RWPE1 (cell line): ENCODE data around the gene ZBTB45.

Source experiments
- CTCF ChIA-PET: fragments of 350-600 bp; sonication (Branson Sonifier 250); formaldehyde crosslinking; extraction: SDS; loops from one replicate; lab custom pipeline; 2021; lab: Yijun Ruan, JAX
- POLR2A ChIA-PET: fragments of 400-600 bp; formaldehyde crosslinking; extraction: SDS; loops from one replicate; lab custom pipeline; 2020; ENCODE audit warnings: antibody characterized with exemption; ENCODE audit not compliant: low non-redundant PET; lab: Yijun Ruan, JAX
- DNase-seq: peaks from one replicate; pipeline ENCODE4 v3.0.0; 2012; ENCODE audit warnings: low spot score
- H3K27ac ChIP-seq: fragments of 450-650 bp; 2 replicates; pipeline ENCODE4 v1.5.1; 2017
- CTCF ChIP-seq: fragments of 450-650 bp; conservative IDR thresholded peaks from 2 replicates; pipeline ENCODE4 v1.5.1; 2017; ENCODE audit warnings: low read depth, mild to moderate bottlenecking

ZBTB45 gene

GRCh38 chr19:58519355-58520256 lies at the start of gene ZBTB45:
TSS of gene ZBTB45 (minus strand) at chr19:58519810. CDS start at chr19:58517673, 2,137 bp downstream.
- CTCF ChIA-PET: interaction anchor here (0.6 to 2.2 kb wide), 17 partner anchors 10 to 1126 kb away, joined by 3 to 11 read pairs (median 4); partner anchors contain the start of genes CHMP2A and TRIM28
- H3K27ac ChIP-seq: peak within 1 kb of the TSS; percentile 98
- POLR2A ChIA-PET: interaction anchor here (0.5 to 2.1 kb wide), 8 partner anchors 25 to 1043 kb away, joined by 3 to 7 read pairs (median 3); partner anchors contain the start of genes CHMP2A, RNF225 and TRIM28
- DNase-seq: peak; percentile 88
- peak; percentile 73 for TF ChIP-seq CTCF

GRCh38 chr19:58568453-58569130 lies 49.0 kb upstream of the ZBTB45 start:
- TF ChIP-seq CTCF: no peak
- peak overlapping the region; percentile 21 for H3K27ac ChIP-seq
- CTCF ChIA-PET: no interaction called here
- POLR2A ChIA-PET: no interaction called here
- DNase-seq: no peak

GRCh38 chr19:58566989-58567388 lies 47.4 kb upstream of the ZBTB45 start:
- H3K27ac ChIP-seq: 0 out of 2 replicates have a peak overlapping the region, but pooled peaks have one; percentile 13
- no peak for DNase-seq
- ChIA-PET CTCF (no interaction called here), POLR2A (interaction anchor here (0.6 kb wide), 1 partner anchor 46 kb away, joined by 5 read pairs; no protein-coding TSS in a partner anchor)
- TF ChIP-seq CTCF: no peak

GRCh38 chr19:58563823-58564222 lies 44.2 kb upstream of the ZBTB45 start:
- POLR2A ChIA-PET: no interaction called here
- TF ChIP-seq CTCF: no peak
- no peak overlapping the region for H3K27ac ChIP-seq
- DNase-seq: no peak
- CTCF ChIA-PET: no interaction called here

- TF ChIP-seq CTCF: no peak
- no peak for DNase-seq
- peak overlapping the region; percentile 100 for H3K27ac ChIP-seq
- ChIA-PET POLR2A (interaction anchor here (0.7 to 1.0 kb wide), 2 partner anchors 12 to 43 kb away, joined by 3 read pairs; partner anchors contain the start of gene ZBTB45), CTCF (no interaction called here)
Measured at GRCh38 chr19:58563034-58563573, 43.5 kb upstream of the ZBTB45 start.
